GM12891 (cell line): Measurements from ENCODE around the gene TEX2.

Experiments used
- POLR2A ChIP-seq: IDR thresholded peaks from 2 replicates; pipeline ENCODE4 v1.6.1; 2011; ENCODE audit warnings: low read depth, low read length, control low read depth
- POLR2AphosphoS5 ChIP-seq: IDR thresholded peaks from 2 replicates; pipeline ENCODE4 v1.6.1; 2011; ENCODE audit warnings: low read depth, low read length, control low read depth
- POU2F2 ChIP-seq: IDR thresholded peaks from 2 replicates; pipeline ENCODE4 v1.6.1; 2011; ENCODE audit warnings: low read depth, mild to moderate bottlenecking, control low read depth, low read length, moderate library complexity
- TAF1 ChIP-seq: IDR thresholded peaks from 2 replicates; pipeline ENCODE4 v1.6.1; 2011; ENCODE audit warnings: low read depth, low read length, control low read depth

- no peak for TF ChIP-seq POLR2A
- TF ChIP-seq POU2F2, result no peak
- TF ChIP-seq TAF1, result no peak
- no peak for TF ChIP-seq POLR2AphosphoS5
Measured at GRCh38 chr17:64172510-64172909, 90.5 kb downstream of the TEX2 start.
